Measurements from ENCODE around the gene HSBP1. TPM values are rescaled to one million over a fixed set of nuclear protein-coding genes. Genes with fewer than 3 reads are reported as not detected.

HSBP1 gene
- total RNA-seq, 1 experiment from 2014 or later: 230 TPM

DNA sequence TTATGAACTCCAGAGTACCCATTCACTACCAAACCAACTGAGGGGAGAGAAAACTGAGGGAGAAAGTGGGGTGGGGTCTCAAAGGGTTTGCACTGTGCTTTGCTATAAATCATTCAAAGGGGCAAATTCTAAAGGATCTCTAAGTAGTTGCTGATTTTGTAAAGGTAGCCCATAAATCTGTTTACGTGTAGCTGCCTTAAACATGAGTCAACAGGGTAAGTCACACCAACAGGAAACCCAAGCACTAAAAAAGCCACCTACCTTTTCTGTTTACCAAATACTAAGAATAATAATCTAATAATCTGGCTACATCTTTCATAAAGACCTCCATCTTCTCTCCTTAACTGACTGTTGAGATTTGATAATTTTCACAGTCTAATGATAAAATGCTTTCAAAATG is 8.4 kb upstream of the HSBP1 start:
- Histone ChIP-seq H3T11ph (ENCODE audit: low read length) (no peak overlapping the region), H3K14ac (ENCODE audit: insufficient read depth, low read length) (no peak overlapping the region), H3K79me1 (ENCODE audit: insufficient read depth, low read depth, low read length, poor library complexity, severe bottlenecking) (no peaks in the 10 kb centered on the region), H3K9me3 (ENCODE audit: control insufficient read depth, low read depth, low read length) (no peaks in the 10 kb centered on the region), H3K23ac (ENCODE audit: insufficient read length, low read depth, low read length) (no peak overlapping the region), H2BK120ac (ENCODE audit: low read depth, low read length, poor library complexity, severe bottlenecking) (no peak overlapping the region), H3K27ac (ENCODE audit: insufficient read length, low read depth, low read length) (no peak overlapping the region), H3K4me1 (ENCODE audit: insufficient read depth, low read length) (peaks cover 12% of the 10 kb centered on the region), H3K18ac (ENCODE audit: insufficient read length, low read depth, low read length) (no peak overlapping the region), H3K4me2 (ENCODE audit: insufficient read depth, insufficient read length, low read length) (no peak overlapping the region), H2BK15ac (ENCODE audit: low read depth, low read length) (no peak overlapping the region), H2AFZ (ENCODE audit: low read length) (no peak overlapping the region), H2BK12ac (ENCODE audit: insufficient read length, low read depth, low read length) (no peak overlapping the region), H2BK20ac (ENCODE audit: low read depth, low read length, poor library complexity, severe bottlenecking) (no peak overlapping the region), H3K4ac (ENCODE audit: low read depth, low read length) (no peak overlapping the region), H3K56ac (ENCODE audit: insufficient read length, low read depth, low read length) (no peak overlapping the region), H3K23me2 (ENCODE audit: insufficient read length, low read depth, low read length, poor library complexity, severe bottlenecking) (no peaks in the 10 kb centered on the region), H4K20me1 (ENCODE audit: control insufficient read depth, insufficient read depth, insufficient read length) (no peaks in the 10 kb centered on the region), H4K91ac (ENCODE audit: insufficient read length, low read depth, low read length) (no peak overlapping the region), H3K9ac (ENCODE audit: extremely low read depth, insufficient read length, low read length) (no peak overlapping the region), H4K8ac (replicated peaks; ENCODE audit: insufficient read length, low read depth, low read length) (no peak overlapping the region), H3K27me3 (ENCODE audit: insufficient read depth, low read length) (no peaks in the 10 kb centered on the region), H2BK5ac (ENCODE audit: insufficient read length, low read length) (no peak overlapping the region), H2AK5ac (ENCODE audit: insufficient read length, low read length) (no peak overlapping the region), H3K79me2 (ENCODE audit: insufficient read depth, low read length) (no peaks in the 10 kb centered on the region), H4K5ac (ENCODE audit: insufficient read length, low read depth, low read length) (no peak overlapping the region)
- H3K27ac Mint-ChIP-seq: no peak overlapping the region
- H3K9me3 Mint-ChIP-seq: no peaks in the 10 kb centered on the region
- DNase-seq: no peak
- peaks cover 1% of the 10 kb centered on the region; the same call in 1 of the 2 replicates for H3K27me3 Mint-ChIP-seq (ENCODE audit: low read depth)
- no CpG with 5 or more reads among the region's 1 CpG for whole genome bisulfite sequencing (ENCODE audit: extremely low coverage, insufficient read length, low lambda C conversion rate)
- peaks cover 34 to 37% of the 10 kb centered on the region in 2 experiments for H3K4me1 Mint-ChIP-seq
- TF ChIP-seq, protein P1, sequence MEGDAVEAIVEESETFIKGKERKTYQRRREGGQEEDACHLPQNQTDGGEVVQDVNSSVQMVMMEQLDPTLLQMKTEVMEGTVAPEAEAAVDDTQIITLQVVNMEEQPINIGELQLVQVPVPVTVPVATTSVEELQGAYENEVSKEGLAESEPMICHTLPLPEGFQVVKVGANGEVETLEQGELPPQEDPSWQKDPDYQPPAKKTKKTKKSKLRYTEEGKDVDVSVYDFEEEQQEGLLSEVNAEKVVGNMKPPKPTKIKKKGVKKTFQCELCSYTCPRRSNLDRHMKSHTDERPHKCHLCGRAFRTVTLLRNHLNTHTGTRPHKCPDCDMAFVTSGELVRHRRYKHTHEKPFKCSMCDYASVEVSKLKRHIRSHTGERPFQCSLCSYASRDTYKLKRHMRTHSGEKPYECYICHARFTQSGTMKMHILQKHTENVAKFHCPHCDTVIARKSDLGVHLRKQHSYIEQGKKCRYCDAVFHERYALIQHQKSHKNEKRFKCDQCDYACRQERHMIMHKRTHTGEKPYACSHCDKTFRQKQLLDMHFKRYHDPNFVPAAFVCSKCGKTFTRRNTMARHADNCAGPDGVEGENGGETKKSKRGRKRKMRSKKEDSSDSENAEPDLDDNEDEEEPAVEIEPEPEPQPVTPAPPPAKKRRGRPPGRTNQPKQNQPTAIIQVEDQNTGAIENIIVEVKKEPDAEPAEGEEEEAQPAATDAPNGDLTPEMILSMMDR (conservative IDR thresholded peaks at IDR 0.05): no peak
- no peak overlapping the region for H3K4me3 Mint-ChIP-seq
- no peaks in the 10 kb centered on the region for H3K36me3 Mint-ChIP-seq (ENCODE audit: insufficient read depth in 1 of 3, low read depth in 3 of 3)
